WTC11 (cell line): ENCODE measurements around the gene PADI2. TPM values are rescaled to one million over a fixed set of nuclear protein-coding genes. Genes with fewer than 3 reads are reported as not detected.

Source experiments
- ATAC-seq: fragments of 200-7000 bp; cut with Tn5 transposase; 2 replicates; pipeline ENCODE4 v1.10.0; 2021; ENCODE audit warnings: mild to moderate bottlenecking, moderate library complexity
- CTCF ChIA-PET: fragments of 300-600 bp; sonication (Branson Sonifier 250); formaldehyde crosslinking; loops from one replicate; lab custom pipeline; 2021; ENCODE audit warnings: antibody characterized with exemption; lab: Charles Lee
- POLR2A ChIA-PET: fragments of 350-600 bp; sonication (Branson Sonifier 250); formaldehyde crosslinking; loops from one replicate; lab custom pipeline; 2021; ENCODE audit warnings: antibody characterized with exemption; lab: Charles Lee
- DNase-seq: peaks from one replicate; pipeline ENCODE4 v3.0.0; 2021; ENCODE audit warnings: low spot score
- H3K27ac Mint-ChIP-seq: 2 replicates; pipeline ENCODE4 v1.8.0; 2021; ENCODE audit warnings: mixed read lengths
- H3K27me3 Mint-ChIP-seq: 2 replicates; pipeline ENCODE4 v1.8.0; 2021; ENCODE audit warnings: low read depth, mild to moderate bottlenecking, moderate library complexity, mixed read lengths
- H3K36me3 Mint-ChIP-seq: 2 replicates; pipeline ENCODE4 v1.8.0; 2021; ENCODE audit warnings: mixed read lengths
- H3K4me1 Mint-ChIP-seq: 2 replicates; pipeline ENCODE4 v1.8.0; 2022; ENCODE audit warnings: mixed read lengths
- H3K4me3 Mint-ChIP-seq: 2 replicates; pipeline ENCODE4 v1.8.0; 2021; ENCODE audit warnings: mild to moderate bottlenecking, moderate library complexity, mixed read lengths
- H3K9me3 Mint-ChIP-seq: 2 replicates; pipeline ENCODE4 v1.8.0; 2021; ENCODE audit warnings: mixed read lengths
- E2F4 ChIP-seq: sonication (generic); formaldehyde crosslinking; IDR thresholded peaks from 2 replicates; pipeline ENCODE4 v1.8.1; 2022; ENCODE audit warnings: low read depth, mild to moderate bottlenecking, moderate library complexity, missing genetic modification reagents, borderline replicate concordance
- E2F5 ChIP-seq: sonication (generic); formaldehyde crosslinking; IDR thresholded peaks from 2 replicates; pipeline ENCODE4 v1.8.1; 2022; ENCODE audit warnings: mild to moderate bottlenecking, moderate library complexity, missing genetic modification reagents
- NFATC4 ChIP-seq: fragments of 250-450 bp; sonication (Bioruptor Pico); IDR thresholded peaks from 2 replicates; pipeline ENCODE4 v1.9.0; 2021; ENCODE audit warnings: mild to moderate bottlenecking
- NR2C2 ChIP-seq: sonication (generic); formaldehyde crosslinking; IDR thresholded peaks from 2 replicates; pipeline ENCODE4 v1.8.0; 2022; ENCODE audit warnings: mild to moderate bottlenecking, missing genetic modification reagents
- RORB ChIP-seq: fragments of 250-450 bp; sonication (Bioruptor Pico); IDR thresholded peaks from 2 replicates; pipeline ENCODE4 v1.9.0; 2021; ENCODE audit warnings: mild to moderate bottlenecking
- SMAD3 ChIP-seq: sonication (generic); formaldehyde crosslinking; IDR thresholded peaks from 2 replicates; pipeline ENCODE4 v1.8.0; 2022; ENCODE audit warnings: missing genetic modification reagents, mild to moderate bottlenecking, borderline replicate concordance
- TEAD4 ChIP-seq: sonication (generic); formaldehyde crosslinking; IDR thresholded peaks from 2 replicates; pipeline ENCODE4 v1.8.0; 2022; ENCODE audit warnings: mild to moderate bottlenecking, missing genetic modification reagents
- TP53 ChIP-seq: sonication (generic); formaldehyde crosslinking; IDR thresholded peaks from 2 replicates; pipeline ENCODE4 v1.8.1; 2023; ENCODE audit warnings: mild to moderate bottlenecking, missing genetic modification reagents
- ZMAT4 ChIP-seq: fragments of 250-450 bp; sonication (Bioruptor Pico); IDR thresholded peaks from 2 replicates; pipeline ENCODE4 v1.9.0; 2021; ENCODE audit warnings: mild to moderate bottlenecking
- ZNF121 ChIP-seq: sonication (generic); formaldehyde crosslinking; IDR thresholded peaks from 2 replicates; pipeline ENCODE4 v1.8.0; 2023; ENCODE audit warnings: missing genetic modification reagents
- ZNF232 ChIP-seq: sonication (generic); formaldehyde crosslinking; IDR thresholded peaks from 2 replicates; pipeline ENCODE4 v1.8.0; 2022; ENCODE audit warnings: mild to moderate bottlenecking, missing genetic modification reagents
- ZNF416 ChIP-seq: fragments of 250-450 bp; sonication (Bioruptor Pico); IDR thresholded peaks from 2 replicates; pipeline ENCODE4 v1.9.0; 2021; ENCODE audit warnings: mild to moderate bottlenecking, inconsistent platforms
- total RNA-seq: library from RNA; stranded (reverse); gene quantifications from 3 replicates; pipeline ENCODE4 v1.2.3, GENCODE V29; 2021
- TF ChIP-seq, protein P1 (sequence below): fragments of 200-600 bp; IDR thresholded peaks from 2 replicates; pipeline ENCODE4 v1.8.0; 2022; ENCODE audit warnings: antibody characterized with exemption
- TF ChIP-seq, protein P2 (sequence below): sonication (generic); formaldehyde crosslinking; IDR thresholded peaks from 2 replicates; pipeline ENCODE4 v1.8.0; 2022; ENCODE audit warnings: missing genetic modification reagents
- TF ChIP-seq, protein P3 (sequence below): sonication (generic); formaldehyde crosslinking; IDR thresholded peaks from 2 replicates; pipeline ENCODE4 v1.8.0; 2022; ENCODE audit warnings: mild to moderate bottlenecking, missing genetic modification reagents
- TF ChIP-seq, protein P4 (sequence below): sonication (generic); formaldehyde crosslinking; IDR thresholded peaks from 2 replicates; pipeline ENCODE4 v1.8.0; 2023; ENCODE audit warnings: mild to moderate bottlenecking, missing genetic modification reagents

The PADI2 gene
- total RNA-seq, 1 experiment from 2014 or later: 3.8 TPM

GRCh38 chr1:17059391-17060305, 59.6 kb downstream of the PADI2 start:
- TF ChIP-seq NR2C2 (CRISPR knock-in tag) (no peak), ZNF121 (CRISPR knock-in tag) (peak; percentile 81)
- TF ChIP-seq, protein P1, sequence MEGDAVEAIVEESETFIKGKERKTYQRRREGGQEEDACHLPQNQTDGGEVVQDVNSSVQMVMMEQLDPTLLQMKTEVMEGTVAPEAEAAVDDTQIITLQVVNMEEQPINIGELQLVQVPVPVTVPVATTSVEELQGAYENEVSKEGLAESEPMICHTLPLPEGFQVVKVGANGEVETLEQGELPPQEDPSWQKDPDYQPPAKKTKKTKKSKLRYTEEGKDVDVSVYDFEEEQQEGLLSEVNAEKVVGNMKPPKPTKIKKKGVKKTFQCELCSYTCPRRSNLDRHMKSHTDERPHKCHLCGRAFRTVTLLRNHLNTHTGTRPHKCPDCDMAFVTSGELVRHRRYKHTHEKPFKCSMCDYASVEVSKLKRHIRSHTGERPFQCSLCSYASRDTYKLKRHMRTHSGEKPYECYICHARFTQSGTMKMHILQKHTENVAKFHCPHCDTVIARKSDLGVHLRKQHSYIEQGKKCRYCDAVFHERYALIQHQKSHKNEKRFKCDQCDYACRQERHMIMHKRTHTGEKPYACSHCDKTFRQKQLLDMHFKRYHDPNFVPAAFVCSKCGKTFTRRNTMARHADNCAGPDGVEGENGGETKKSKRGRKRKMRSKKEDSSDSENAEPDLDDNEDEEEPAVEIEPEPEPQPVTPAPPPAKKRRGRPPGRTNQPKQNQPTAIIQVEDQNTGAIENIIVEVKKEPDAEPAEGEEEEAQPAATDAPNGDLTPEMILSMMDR: peak; percentile 50; the same call in 1 of the 2 replicates
- ATAC-seq: peak; percentile 99
- Mint-ChIP-seq H3K4me1 (peaks cover 39% of the 10 kb centered on the region), H3K27me3 (no peaks in the 10 kb centered on the region), H3K9me3 (peaks cover 3% of the 10 kb centered on the region; the same call in 1 of the 2 replicates), H3K36me3 (no peaks in the 10 kb centered on the region), H3K4me3 (no peak overlapping the region), H3K27ac (peak overlapping the region; percentile 17; the same call in 1 of the 2 replicates)
- DNase-seq: peak; percentile 83
- CTCF ChIA-PET: interaction anchor here (0.8 to 2.8 kb wide), 19 partner anchors 10 to 345 kb away, joined by 3 to 24 read pairs (median 4); partner anchors contain the start of genes PADI2 and PADI3
- POLR2A ChIA-PET: no interaction called here

DNA sequence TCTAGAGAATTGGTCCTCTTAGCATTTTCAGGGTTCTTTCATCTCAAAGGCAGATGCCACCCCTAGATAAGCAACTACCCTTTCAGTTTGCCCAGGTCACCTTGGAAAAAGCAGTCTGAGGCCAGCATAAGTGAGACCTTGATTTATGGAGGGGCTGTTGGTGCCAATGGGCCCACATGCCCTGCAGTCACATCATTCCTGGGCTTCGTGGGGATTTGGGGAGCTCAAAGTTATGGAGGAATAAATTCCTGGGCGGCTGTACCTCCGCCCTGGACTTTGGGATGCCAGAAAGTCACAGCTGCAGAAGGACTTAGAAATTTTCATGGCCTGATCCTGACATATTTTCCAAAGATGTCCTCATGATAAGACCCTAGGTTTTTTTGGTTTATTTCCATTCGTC, 62.7 kb downstream of the PADI2 start:
- H3K36me3 Mint-ChIP-seq: no peaks in the 10 kb centered on the region
- peaks cover 24% of the 10 kb centered on the region for H3K4me1 Mint-ChIP-seq
- no peak for ATAC-seq
- H3K27me3 Mint-ChIP-seq: no peaks in the 10 kb centered on the region
- DNase-seq: no peak
- H3K27ac Mint-ChIP-seq: 0 out of 2 replicates have a peak overlapping the region, but pooled peaks have one; percentile 44
- POLR2A ChIA-PET: interaction anchor here (0.5 kb wide), 1 partner anchor 203 kb away, joined by 3 read pairs; no protein-coding TSS in a partner anchor
- TF ChIP-seq E2F5 (CRISPR knock-in tag) (no peak), ZMAT4 (CRISPR knock-in tag) (no peak), E2F4 (CRISPR knock-in tag) (no peak), TEAD4 (CRISPR knock-in tag) (no peak), SMAD3 (CRISPR knock-in tag) (no peak), RORB (CRISPR knock-in tag) (no peak), ZNF232 (no peak), ZNF121 (CRISPR knock-in tag) (no peak)
- TF ChIP-seq, protein P2, sequence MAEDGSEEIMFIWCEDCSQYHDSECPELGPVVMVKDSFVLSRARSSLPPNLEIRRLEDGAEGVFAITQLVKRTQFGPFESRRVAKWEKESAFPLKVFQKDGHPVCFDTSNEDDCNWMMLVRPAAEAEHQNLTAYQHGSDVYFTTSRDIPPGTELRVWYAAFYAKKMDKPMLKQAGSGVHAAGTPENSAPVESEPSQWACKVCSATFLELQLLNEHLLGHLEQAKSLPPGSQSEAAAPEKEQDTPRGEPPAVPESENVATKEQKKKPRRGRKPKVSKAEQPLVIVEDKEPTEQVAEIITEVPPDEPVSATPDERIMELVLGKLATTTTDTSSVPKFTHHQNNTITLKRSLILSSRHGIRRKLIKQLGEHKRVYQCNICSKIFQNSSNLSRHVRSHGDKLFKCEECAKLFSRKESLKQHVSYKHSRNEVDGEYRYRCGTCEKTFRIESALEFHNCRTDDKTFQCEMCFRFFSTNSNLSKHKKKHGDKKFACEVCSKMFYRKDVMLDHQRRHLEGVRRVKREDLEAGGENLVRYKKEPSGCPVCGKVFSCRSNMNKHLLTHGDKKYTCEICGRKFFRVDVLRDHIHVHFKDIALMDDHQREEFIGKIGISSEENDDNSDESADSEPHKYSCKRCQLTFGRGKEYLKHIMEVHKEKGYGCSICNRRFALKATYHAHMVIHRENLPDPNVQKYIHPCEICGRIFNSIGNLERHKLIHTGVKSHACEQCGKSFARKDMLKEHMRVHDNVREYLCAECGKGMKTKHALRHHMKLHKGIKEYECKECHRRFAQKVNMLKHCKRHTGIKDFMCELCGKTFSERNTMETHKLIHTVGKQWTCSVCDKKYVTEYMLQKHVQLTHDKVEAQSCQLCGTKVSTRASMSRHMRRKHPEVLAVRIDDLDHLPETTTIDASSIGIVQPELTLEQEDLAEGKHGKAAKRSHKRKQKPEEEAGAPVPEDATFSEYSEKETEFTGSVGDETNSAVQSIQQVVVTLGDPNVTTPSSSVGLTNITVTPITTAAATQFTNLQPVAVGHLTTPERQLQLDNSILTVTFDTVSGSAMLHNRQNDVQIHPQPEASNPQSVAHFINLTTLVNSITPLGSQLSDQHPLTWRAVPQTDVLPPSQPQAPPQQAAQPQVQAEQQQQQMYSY (CRISPR knock-in tag): no peak
- TF ChIP-seq, all 79 proteins: peak for 0
- H3K4me3 Mint-ChIP-seq: no peak overlapping the region
- CTCF ChIA-PET: no interaction called here
- no peaks in the 10 kb centered on the region for H3K9me3 Mint-ChIP-seq

DNA sequence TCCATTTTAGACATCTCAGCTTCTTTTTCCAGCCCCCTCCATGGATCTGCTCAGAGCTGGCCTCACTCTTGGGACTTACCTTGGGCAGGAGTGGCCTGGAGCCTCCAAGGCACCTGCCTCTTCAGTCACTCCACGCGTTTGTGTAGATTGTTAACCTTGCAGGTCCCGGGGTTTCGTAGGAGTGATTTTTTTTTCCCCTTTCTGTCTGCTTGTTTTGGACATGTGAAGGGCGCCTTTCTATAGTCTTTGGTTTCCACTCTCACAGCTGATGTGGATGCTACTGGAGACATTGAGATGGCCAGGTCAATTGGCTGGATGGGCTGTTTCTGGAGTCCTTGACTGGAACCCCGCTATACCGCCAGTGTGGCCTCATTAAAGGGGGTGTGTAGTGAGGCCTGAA, 63.5 kb downstream of the PADI2 start:
- no peak overlapping the region for H3K27ac Mint-ChIP-seq
- peak overlapping the region; percentile 38; the same call in 1 of the 2 replicates for H3K4me3 Mint-ChIP-seq
- no peak for ATAC-seq
- POLR2A ChIA-PET: interaction anchor here (0.5 kb wide), 1 partner anchor 204 kb away, joined by 3 read pairs; no protein-coding TSS in a partner anchor
- peaks cover 4% of the 10 kb centered on the region for H3K36me3 Mint-ChIP-seq
- CTCF ChIA-PET: interaction anchor here (0.6 to 1.0 kb wide), 3 partner anchors 20 to 70 kb away, joined by 3 read pairs; no protein-coding TSS in a partner anchor
- no peaks in the 10 kb centered on the region for H3K27me3 Mint-ChIP-seq
- no peak for DNase-seq
- H3K9me3 Mint-ChIP-seq: no peaks in the 10 kb centered on the region
- peaks cover 23% of the 10 kb centered on the region for H3K4me1 Mint-ChIP-seq
- TF ChIP-seq, protein P3, sequence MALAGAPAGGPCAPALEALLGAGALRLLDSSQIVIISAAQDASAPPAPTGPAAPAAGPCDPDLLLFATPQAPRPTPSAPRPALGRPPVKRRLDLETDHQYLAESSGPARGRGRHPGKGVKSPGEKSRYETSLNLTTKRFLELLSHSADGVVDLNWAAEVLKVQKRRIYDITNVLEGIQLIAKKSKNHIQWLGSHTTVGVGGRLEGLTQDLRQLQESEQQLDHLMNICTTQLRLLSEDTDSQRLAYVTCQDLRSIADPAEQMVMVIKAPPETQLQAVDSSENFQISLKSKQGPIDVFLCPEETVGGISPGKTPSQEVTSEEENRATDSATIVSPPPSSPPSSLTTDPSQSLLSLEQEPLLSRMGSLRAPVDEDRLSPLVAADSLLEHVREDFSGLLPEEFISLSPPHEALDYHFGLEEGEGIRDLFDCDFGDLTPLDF (CRISPR knock-in tag): no peak
- TF ChIP-seq ZNF416 (CRISPR knock-in tag) (no peak), NFATC4 (CRISPR knock-in tag) (no peak), TP53 (CRISPR knock-in tag) (no peak)
- TF ChIP-seq, protein P4, sequence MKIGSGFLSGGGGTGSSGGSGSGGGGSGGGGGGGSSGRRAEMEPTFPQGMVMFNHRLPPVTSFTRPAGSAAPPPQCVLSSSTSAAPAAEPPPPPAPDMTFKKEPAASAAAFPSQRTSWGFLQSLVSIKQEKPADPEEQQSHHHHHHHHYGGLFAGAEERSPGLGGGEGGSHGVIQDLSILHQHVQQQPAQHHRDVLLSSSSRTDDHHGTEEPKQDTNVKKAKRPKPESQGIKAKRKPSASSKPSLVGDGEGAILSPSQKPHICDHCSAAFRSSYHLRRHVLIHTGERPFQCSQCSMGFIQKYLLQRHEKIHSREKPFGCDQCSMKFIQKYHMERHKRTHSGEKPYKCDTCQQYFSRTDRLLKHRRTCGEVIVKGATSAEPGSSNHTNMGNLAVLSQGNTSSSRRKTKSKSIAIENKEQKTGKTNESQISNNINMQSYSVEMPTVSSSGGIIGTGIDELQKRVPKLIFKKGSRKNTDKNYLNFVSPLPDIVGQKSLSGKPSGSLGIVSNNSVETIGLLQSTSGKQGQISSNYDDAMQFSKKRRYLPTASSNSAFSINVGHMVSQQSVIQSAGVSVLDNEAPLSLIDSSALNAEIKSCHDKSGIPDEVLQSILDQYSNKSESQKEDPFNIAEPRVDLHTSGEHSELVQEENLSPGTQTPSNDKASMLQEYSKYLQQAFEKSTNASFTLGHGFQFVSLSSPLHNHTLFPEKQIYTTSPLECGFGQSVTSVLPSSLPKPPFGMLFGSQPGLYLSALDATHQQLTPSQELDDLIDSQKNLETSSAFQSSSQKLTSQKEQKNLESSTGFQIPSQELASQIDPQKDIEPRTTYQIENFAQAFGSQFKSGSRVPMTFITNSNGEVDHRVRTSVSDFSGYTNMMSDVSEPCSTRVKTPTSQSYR (CRISPR knock-in tag): no peak
